T-helper 2 cell treated with Interferon-gamma antibody and Interleukin-4, amounts not matched to agents 5 μg/mL and 100 μg/mL, for 36 hours (primary cell): ENCODE measurements around the gene SAPCD2.
A peak's percentile ranks its signal among the peaks of the same experiment; 100 is the strongest.

ENCODE experiments used
- DNase-seq: peaks from one replicate; pipeline ENCODE4 v3.0.0; 2021; ENCODE audit warnings: low spot score
- H3K27ac Mint-ChIP-seq: one replicate; pipeline ENCODE4 v1.8.0; 2021; ENCODE audit warnings: mild to moderate bottlenecking, mixed read lengths
- H3K27me3 Mint-ChIP-seq: one replicate; pipeline ENCODE4 v1.8.0; 2021; ENCODE audit warnings: low read depth, mixed read lengths
- H3K36me3 Mint-ChIP-seq: one replicate; pipeline ENCODE4 v1.8.0; 2021; ENCODE audit warnings: low read depth, mixed read lengths
- H3K4me1 Mint-ChIP-seq: one replicate; pipeline ENCODE4 v1.8.0; 2021; ENCODE audit warnings: low read depth, mixed read lengths
- H3K4me3 Mint-ChIP-seq: one replicate; pipeline ENCODE4 v1.8.0; 2022; ENCODE audit warnings: mild to moderate bottlenecking, moderate library complexity, mixed read lengths
- H3K9me3 Mint-ChIP-seq: one replicate; pipeline ENCODE4 v1.8.0; 2021; ENCODE audit warnings: mixed read lengths

The SAPCD2 gene

GRCh38 chr9:137110911-137111787, 40.8 kb upstream of the SAPCD2 start:
- peak overlapping the region; percentile 26 for H3K27ac Mint-ChIP-seq
- DNase-seq, result no peak
- H3K9me3 Mint-ChIP-seq, result no peaks in the 10 kb centered on the region
- H3K4me3 Mint-ChIP-seq, result no peak overlapping the region
- H3K4me1 Mint-ChIP-seq, result no peaks in the 10 kb centered on the region
- H3K36me3 Mint-ChIP-seq, result peaks cover 10% of the 10 kb centered on the region
- H3K27me3 Mint-ChIP-seq, result no peaks in the 10 kb centered on the region

- Mint-ChIP-seq H3K9me3 (no peaks in the 10 kb centered on the region), H3K36me3 (peaks cover 15% of the 10 kb centered on the region), H3K27me3 (no peaks in the 10 kb centered on the region), H3K4me3 (no peak overlapping the region), H3K27ac (no peak overlapping the region), H3K4me1 (no peaks in the 10 kb centered on the region)
- no peak for DNase-seq
Observed at GRCh38 chr9:137110147-137110910, 40.0 kb upstream of the SAPCD2 start.

- DNase-seq, result no peak
- no peak overlapping the region for H3K4me3 Mint-ChIP-seq
- H3K9me3 Mint-ChIP-seq, result no peaks in the 10 kb centered on the region
- peaks cover 18% of the 10 kb centered on the region for H3K36me3 Mint-ChIP-seq
- no peaks in the 10 kb centered on the region for H3K27me3 Mint-ChIP-seq
- H3K27ac Mint-ChIP-seq, result no peak overlapping the region
- H3K4me1 Mint-ChIP-seq, result no peaks in the 10 kb centered on the region
Observed at GRCh38 chr9:137109250-137110146, 39.1 kb upstream of the SAPCD2 start.

- Mint-ChIP-seq H3K36me3 (peaks cover 18% of the 10 kb centered on the region), H3K4me3 (no peak overlapping the region), H3K4me1 (no peaks in the 10 kb centered on the region), H3K9me3 (no peaks in the 10 kb centered on the region), H3K27ac (no peak overlapping the region), H3K27me3 (no peaks in the 10 kb centered on the region)
- no peak for DNase-seq
Observed at GRCh38 chr9:137108608-137109249, 38.4 kb upstream of the SAPCD2 start.

GRCh38 chr9:137107982-137108381, 37.6 kb upstream of the SAPCD2 start:
- Mint-ChIP-seq H3K36me3 (peaks cover 17% of the 10 kb centered on the region), H3K9me3 (no peaks in the 10 kb centered on the region), H3K4me1 (no peaks in the 10 kb centered on the region), H3K27ac (no peak overlapping the region), H3K4me3 (no peak overlapping the region), H3K27me3 (no peaks in the 10 kb centered on the region)
- no peak for DNase-seq

GRCh38 chr9:137107312-137107921, 37.1 kb upstream of the SAPCD2 start:
- no peak for DNase-seq
- Mint-ChIP-seq H3K27ac (no peak overlapping the region), H3K4me1 (no peaks in the 10 kb centered on the region), H3K27me3 (no peaks in the 10 kb centered on the region), H3K4me3 (no peak overlapping the region), H3K9me3 (no peaks in the 10 kb centered on the region), H3K36me3 (peaks cover 14% of the 10 kb centered on the region)

- Mint-ChIP-seq H3K27me3 (no peaks in the 10 kb centered on the region), H3K9me3 (no peaks in the 10 kb centered on the region), H3K4me1 (no peaks in the 10 kb centered on the region), H3K4me3 (no peak overlapping the region), H3K27ac (no peak overlapping the region), H3K36me3 (peaks cover 14% of the 10 kb centered on the region)
- no peak for DNase-seq
Observed at GRCh38 chr9:137106662-137107250, 36.4 kb upstream of the SAPCD2 start.

- Mint-ChIP-seq H3K4me1 (no peaks in the 10 kb centered on the region), H3K9me3 (no peaks in the 10 kb centered on the region), H3K27ac (no peak overlapping the region)
Observed at GRCh38 chr9:137105814-137106661, 35.7 kb upstream of the SAPCD2 start.

GRCh38 chr9:137103206-137103999, 33.0 kb upstream of the SAPCD2 start:
- Mint-ChIP-seq H3K4me1 (no peaks in the 10 kb centered on the region), H3K27me3 (no peaks in the 10 kb centered on the region), H3K4me3 (no peak overlapping the region), H3K27ac (no peak overlapping the region), H3K9me3 (no peaks in the 10 kb centered on the region), H3K36me3 (peaks cover 20% of the 10 kb centered on the region)
- no peak for DNase-seq

More at GRCh38 chr9:137105814-137106661, 35.7 kb upstream of the SAPCD2 start:
- no peak overlapping the region for H3K4me3 Mint-ChIP-seq
- peaks cover 14% of the 10 kb centered on the region for H3K36me3 Mint-ChIP-seq
- DNase-seq, result no peak
- no peaks in the 10 kb centered on the region for H3K27me3 Mint-ChIP-seq

- H3K4me1 Mint-ChIP-seq, result peaks cover 10% of the 10 kb centered on the region
- H3K27me3 Mint-ChIP-seq, result no peaks in the 10 kb centered on the region
- H3K9me3 Mint-ChIP-seq, result no peaks in the 10 kb centered on the region
- DNase-seq, result no peak
- no peak overlapping the region for H3K4me3 Mint-ChIP-seq
- H3K27ac Mint-ChIP-seq, result no peak overlapping the region
- H3K36me3 Mint-ChIP-seq, result peaks cover 27% of the 10 kb centered on the region
Observed at GRCh38 chr9:137099231-137099630, 28.9 kb upstream of the SAPCD2 start.

GRCh38 chr9:137097761-137098462, 27.6 kb upstream of the SAPCD2 start:
- Mint-ChIP-seq H3K27me3 (no peaks in the 10 kb centered on the region), H3K4me1 (peaks cover 12% of the 10 kb centered on the region), H3K4me3 (no peak overlapping the region), H3K36me3 (peaks cover 28% of the 10 kb centered on the region), H3K27ac (no peak overlapping the region), H3K9me3 (no peaks in the 10 kb centered on the region)
- no peak for DNase-seq
